H1 (cell line): Measurements from ENCODE around the gene PHACTR1. TPM values are rescaled to one million over a fixed set of nuclear protein-coding genes. Genes with fewer than 3 reads are reported as not detected.

Source experiments
- CTCF ChIA-PET: fragments of 300-600 bp; sonication (Branson Sonifier 250); formaldehyde crosslinking; loops from one replicate; lab custom pipeline; 2021; ENCODE audit not compliant: partially characterized antibody; lab: Charles Lee
- POLR2A ChIA-PET: fragments of 300-600 bp; sonication (Branson Sonifier 250); formaldehyde crosslinking; loops from one replicate; lab custom pipeline; 2021; ENCODE audit warnings: inconsistent platforms; ENCODE audit not compliant: partially characterized antibody; lab: Charles Lee
- DNase-seq, 2 experiments: peaks; one replicate each; pipeline versions ENCODE4 v3.0.0 to v3.0.0-alpha.2; 2010 to 2022; ENCODE audit warnings: low spot score in 2 of 2, low read depth in 1 of 2, mixed read lengths in 1 of 2
- FAIRE-seq: peaks from 2 replicates; lab custom pipeline; 2011; peaks lifted over from hg19 to GRCh38; lab: Jason Lieb, UNC
- H2AFZ ChIP-seq: 2 replicates; pipeline ENCODE4 v1.8.1; 2012; ENCODE audit warnings: low read length, inconsistent platforms
- H2AK5ac ChIP-seq: 2 replicates; pipeline ENCODE4 v1.6.1; 2013; ENCODE audit warnings: low read depth, low read length
- H2BK120ac ChIP-seq: replicated peaks from 2 replicates; pipeline ENCODE3; 2013; ENCODE audit warnings: low read depth, low read length, inconsistent platforms
- H2BK12ac ChIP-seq: 2 replicates; pipeline ENCODE4 v1.6.1; 2013; ENCODE audit warnings: low read depth, low read length
- H2BK15ac ChIP-seq: 2 replicates; pipeline ENCODE4 v1.6.1; 2013; ENCODE audit warnings: low read length
- H2BK20ac ChIP-seq: 2 replicates; pipeline ENCODE4 v1.6.1; 2013; ENCODE audit warnings: low read length
- H2BK5ac ChIP-seq: 2 replicates; pipeline ENCODE4 v1.6.1; 2013; ENCODE audit warnings: low read depth, low read length
- H3K14ac ChIP-seq: 2 replicates; pipeline ENCODE4 v1.6.1; 2013; ENCODE audit warnings: inconsistent platforms; ENCODE audit not compliant: insufficient read length
- H3K18ac ChIP-seq: 2 replicates; pipeline ENCODE4 v1.6.1; 2013; ENCODE audit warnings: low read length; ENCODE audit errors: extremely low read depth
- H3K23ac ChIP-seq: 2 replicates; pipeline ENCODE4 v1.6.1; 2013; ENCODE audit warnings: inconsistent platforms; ENCODE audit not compliant: insufficient read length
- H3K23me2 ChIP-seq: 2 replicates; pipeline ENCODE4 v1.6.1; 2013; ENCODE audit warnings: low read depth, low read length
- H3K27ac ChIP-seq: 2 replicates; pipeline ENCODE4 v1.6.1; 2011; ENCODE audit warnings: low read depth, low read length, inconsistent platforms
- H3K27me3 ChIP-seq, 4 experiments: replicated peaks in 1 of 4; 1 replicate in 1 of 4; 2 replicates in 3 of 4; pipeline versions ENCODE4 v1.6.1 to v1.8.1; 2011 to 2013; ENCODE audit warnings: low read length in 3 of 4, mild to moderate bottlenecking in 3 of 4, inconsistent platforms in 2 of 4, mixed read lengths in 2 of 4, moderate library complexity in 1 of 4; ENCODE audit not compliant: control insufficient read depth in 3 of 4, insufficient read depth in 3 of 4; ENCODE audit errors: extremely low read depth in 1 of 4
- H3K36me3 ChIP-seq, 4 experiments: 2 replicates each; pipeline versions ENCODE4 v1.6.1 to v1.8.1; 2011 to 2013; ENCODE audit warnings: mild to moderate bottlenecking in 4 of 4, low read length in 3 of 4, moderate library complexity in 2 of 4, control low read depth in 1 of 4, inconsistent platforms in 1 of 4; ENCODE audit not compliant: insufficient read depth in 4 of 4, control insufficient read depth in 2 of 4
- H3K4ac ChIP-seq: replicated peaks from 2 replicates; pipeline ENCODE3; 2013; ENCODE audit warnings: low read length, low read depth, mixed read lengths, inconsistent platforms; ENCODE audit not compliant: insufficient read length
- H3K4me1 ChIP-seq, 4 experiments: replicated peaks in 1 of 4; 1 replicate in 1 of 4; 2 replicates in 3 of 4; pipeline versions ENCODE4 v1.6.1 to v1.8.1; 2011 to 2013; ENCODE audit warnings: low read length in 3 of 4, inconsistent platforms in 2 of 4, mixed read lengths in 1 of 4; ENCODE audit not compliant: insufficient read depth in 4 of 4, control insufficient read depth in 3 of 4
- H3K4me2 ChIP-seq, 2 experiments: 2 replicates each; pipeline versions ENCODE4 v1.6.1 to v1.8.1; 2011 to 2013; ENCODE audit warnings: low read depth in 2 of 2, low read length in 2 of 2, control low read depth in 1 of 2, inconsistent platforms in 1 of 2, mild to moderate bottlenecking in 1 of 2; ENCODE audit not compliant: insufficient read depth in 1 of 2
- H3K4me3 ChIP-seq, 4 experiments: fragments of 200-600, 300-600 bp in 1 of 4; sonication (generic), shearing (Covaris generic), sonication (Bioruptor Twin) in 1 of 4; 2 replicates each; pipeline versions ENCODE4 v1.5.1 to v1.8.1; 2011 to 2016; ENCODE audit warnings: low read length in 4 of 4, low read depth in 3 of 4, control low read depth in 2 of 4, inconsistent platforms in 2 of 4, mild to moderate bottlenecking in 2 of 4, mixed read lengths in 1 of 4, moderate library complexity in 1 of 4; ENCODE audit not compliant: insufficient read depth in 2 of 4; ENCODE audit errors: extremely low read depth in 1 of 4
- H3K56ac ChIP-seq: replicated peaks from 2 replicates; pipeline ENCODE3; 2013; ENCODE audit warnings: low read depth, mild to moderate bottlenecking, mixed read lengths, low read length, inconsistent platforms; ENCODE audit not compliant: insufficient read length
- H3K79me1 ChIP-seq: 2 replicates; pipeline ENCODE4 v1.6.1; 2013; ENCODE audit warnings: low read depth, low read length, control low read depth
- H3K79me2 ChIP-seq, 2 experiments: 2 replicates each; pipeline versions ENCODE4 v1.6.1 to v1.8.1; 2012 to 2013; ENCODE audit warnings: low read length in 2 of 2, mild to moderate bottlenecking in 2 of 2, inconsistent platforms in 1 of 2; ENCODE audit not compliant: insufficient read depth in 2 of 2, control insufficient read depth in 1 of 2
- H3K9ac ChIP-seq, 4 experiments: replicated peaks in 1 of 4; 1 replicate in 1 of 4; 2 replicates in 3 of 4; pipeline versions ENCODE4 v1.6.1 to v1.8.1; 2011 to 2013; ENCODE audit warnings: low read depth in 3 of 4, low read length in 3 of 4, control low read depth in 2 of 4, mild to moderate bottlenecking in 2 of 4, moderate library complexity in 2 of 4, inconsistent platforms in 1 of 4; ENCODE audit errors: extremely low read depth in 1 of 4
- H3K9me3 ChIP-seq, 2 experiments: 2 replicates each; pipeline versions ENCODE4 v1.6.1 to v1.8.1; 2012 to 2013; ENCODE audit warnings: mild to moderate bottlenecking in 2 of 2, moderate library complexity in 2 of 2, control low read depth in 1 of 2, inconsistent platforms in 1 of 2, low read depth in 1 of 2, low read length in 1 of 2, mixed read lengths in 1 of 2; ENCODE audit not compliant: insufficient read depth in 2 of 2
- H4K20me1 ChIP-seq, 2 experiments: replicated peaks in 1 of 2; 2 replicates each; pipeline versions ENCODE3 to v1.8.1; 2011 to 2013; ENCODE audit warnings: inconsistent platforms in 2 of 2, low read length in 2 of 2, mild to moderate bottlenecking in 1 of 2; ENCODE audit not compliant: insufficient read depth in 2 of 2, control insufficient read depth in 1 of 2
- H4K5ac ChIP-seq: 2 replicates; pipeline ENCODE4 v1.6.1; 2013; ENCODE audit warnings: low read length, low read depth, mixed read lengths, inconsistent platforms; ENCODE audit not compliant: insufficient read length
- H4K8ac ChIP-seq: 2 replicates; pipeline ENCODE4 v1.8.0; 2013; ENCODE audit warnings: mild to moderate bottlenecking, moderate library complexity, low read length, inconsistent platforms; ENCODE audit not compliant: insufficient read depth; ENCODE audit errors: extremely low read depth
- H4K91ac ChIP-seq: replicated peaks from 2 replicates; pipeline ENCODE3; 2013; ENCODE audit warnings: low read length, mixed read lengths, inconsistent platforms; ENCODE audit not compliant: insufficient read length
- CEBPB ChIP-seq: IDR thresholded peaks from 2 replicates; pipeline ENCODE4 v1.6.1; 2012; ENCODE audit warnings: low read depth, low read length
- E2F6 ChIP-seq: IDR thresholded peaks from 2 replicates; pipeline ENCODE4 v1.6.1; 2012; ENCODE audit warnings: inconsistent platforms
- KDM1A ChIP-seq: fragments of 200-600, 300-600 bp; sonication (generic); IDR thresholded peaks from 2 replicates; pipeline ENCODE4 v1.7.1; 2016; ENCODE audit warnings: mild to moderate bottlenecking, low read length, borderline replicate concordance
- POU5F1 ChIP-seq: IDR thresholded peaks from 2 replicates; pipeline ENCODE4 v1.6.1; 2011; ENCODE audit warnings: low read depth, mild to moderate bottlenecking, low read length, moderate library complexity
- RAD21 ChIP-seq, 2 experiments: IDR thresholded peaks in 1 of 2; conservative IDR thresholded peaks in 1 of 2; 2 replicates each; pipeline ENCODE4 v1.6.1; 2011; ENCODE audit warnings: low read depth in 2 of 2, low read length in 2 of 2, improper control_type of control experiment in 1 of 2, inconsistent platforms in 1 of 2, mild to moderate bottlenecking in 1 of 2, moderate library complexity in 1 of 2
- WGBS, 2 experiments: shearing (Covaris generic) in 1 of 2; methylation state at CpG; one replicate each; pipeline versions ENCODE4 v1.1.6 to v1.1.7; 2013 to 2015; ENCODE audit warnings: low lambda C conversion rate in 2 of 2, mixed read lengths in 2 of 2, inconsistent platforms in 1 of 2, low coverage in 1 of 2, missing lambda C conversion rate in 1 of 2; ENCODE audit not compliant: insufficient replicate concordance in 2 of 2, insufficient coverage in 1 of 2, insufficient read length in 1 of 2; ENCODE audit errors: extremely low coverage in 1 of 2, missing lambda C conversion rate in 1 of 2; 5-methylcytosine and 5-hydroxymethylcytosine counted together
- polyA plus RNA-seq, 7 experiments: library from polyadenylated mRNA; depleted of rRNA in 3 of 7; stranded (reverse) in 5 of 7; unstranded in 2 of 7; fragments of >200 nt in 5 of 7; fragments of 200-250 nt in 2 of 7; gene quantifications; 1 replicate in 5 of 7; 2 replicates in 1 of 7; 4 replicates in 1 of 7; pipeline versions ENCODE4 v1.2.1 to v1.2.3, GENCODE V29; 2011 to 2013; ENCODE audit warnings: missing spikeins in 2 of 7, mixed read lengths in 2 of 7
- total RNA-seq: library from RNA; stranded (reverse); fragmentation: NEBNext Ultra II Directional; extraction: Animal tissue kit (Norgen Biotek cat#: 25700); gene quantifications from 2 replicates; pipeline ENCODE4 v1.2.1, GENCODE V29; 2021

PHACTR1 gene
- total and polyA plus RNA-seq, 2 of the 8 experiments (the other 6 are each of a cell fraction or from before 2014, with no cell fraction given), result 3.9 to 17.1 TPM

GRCh38 chr6:12806136-12806535 lies 89.6 kb downstream of the PHACTR1 start:
- Histone ChIP-seq H3K56ac (no peak overlapping the region), H2BK15ac (no peak overlapping the region), H4K20me1 (no peaks in the 10 kb centered on the region), H3K14ac (no peak overlapping the region), H3K9me3 (no peaks in the 10 kb centered on the region), H3K27ac (no peak overlapping the region), H3K4ac (no peak overlapping the region), H3K27me3 (no peaks in the 10 kb centered on the region), H2AFZ (no peak overlapping the region), H4K5ac (no peak overlapping the region), H3K79me1 (no peaks in the 10 kb centered on the region), H3K4me2 (no peak overlapping the region), H2AK5ac (no peak overlapping the region), H3K9ac (no peak overlapping the region), H2BK12ac (no peak overlapping the region)
- POLR2A ChIA-PET, result no interaction called here
- 92% methylated on average over 4 of the region's 4 CpGs; no CpG with 5 or more reads in 1 of the 2 experiments for WGBS, 2 experiments
- CTCF ChIA-PET, result interaction anchor here (0.6 kb wide), 1 partner anchor 8 kb away, joined by 3 read pairs; no protein-coding TSS in a partner anchor
- TF ChIP-seq CEBPB (no peak), RAD21 (IDR thresholded peaks at IDR 0.05 in 1 of 2, conservative IDR thresholded peaks at IDR 0.05 in 1 of 2; ENCODE audit: low read depth in 2 of 2, low read length in 2 of 2) (no peak), KDM1A (no peak), E2F6 (no peak), POU5F1 (no peak)
- TF ChIP-seq, all 59 proteins: peak for 0
- DNase-seq, result no peak
- no peaks in the 10 kb centered on the region for H3K36me3 ChIP-seq
- no peak overlapping the region for H4K91ac ChIP-seq
- H3K23ac ChIP-seq, result no peak overlapping the region
- no peak overlapping the region for H2BK20ac ChIP-seq
- H2BK120ac ChIP-seq, result no peak overlapping the region
- no peak overlapping the region for H3K4me3 ChIP-seq
- H3K79me2 ChIP-seq, result no peaks in the 10 kb centered on the region
- no peaks in the 10 kb centered on the region; the same call in none of the 2 replicates for H3K23me2 ChIP-seq
- no peak overlapping the region for H4K8ac ChIP-seq
- FAIRE-seq, result no peak
- H3K18ac ChIP-seq, result no peak overlapping the region
- H3K4me1 ChIP-seq, result no peaks in the 10 kb centered on the region
- no peak overlapping the region for H2BK5ac ChIP-seq
